GM21367 (cell line): ENCODE data around the gene MRPL2.
"Not testable (repeated sequence)": the region's sequence is repeated elsewhere in the genome, so short reads cannot be mapped to it uniquely, and the experiment has no call there.

Experiments used
- ATAC-seq: cut with Tn5 transposase; IDR thresholded peaks from one replicate; pipeline ENCODE4 v1.9.1; 2021; ENCODE audit not compliant: unreplicated experiment

MRPL2 gene

GRCh38 chr6:43082806-43083655 lies 23.8 kb upstream of the MRPL2 start:
- ATAC-seq: no peak

- ATAC-seq: not testable (repeated sequence)
Observed at GRCh38 chr6:43081922-43082321, 22.7 kb upstream of the MRPL2 start.

DNA sequence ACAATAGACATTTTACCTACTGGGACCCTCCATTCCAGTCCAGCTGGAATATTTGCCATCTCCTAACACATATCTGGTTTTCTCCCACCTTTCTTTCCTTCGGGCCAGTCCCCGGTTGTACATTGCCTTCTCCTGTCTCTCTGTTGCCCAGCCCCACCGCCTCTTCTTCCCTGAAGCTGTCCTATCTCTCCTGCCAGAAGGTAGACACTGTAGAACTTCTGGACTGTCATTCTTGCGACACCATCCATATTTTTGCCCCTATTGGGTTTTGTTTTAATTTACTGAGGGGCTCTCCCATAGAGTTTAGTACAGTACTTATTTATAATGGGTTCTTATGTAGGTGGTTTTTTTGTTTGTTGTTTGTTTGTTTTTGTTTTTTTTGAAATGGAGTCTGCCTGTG lies 21.8 kb upstream of the MRPL2 start:
- ATAC-seq: no peak

DNA sequence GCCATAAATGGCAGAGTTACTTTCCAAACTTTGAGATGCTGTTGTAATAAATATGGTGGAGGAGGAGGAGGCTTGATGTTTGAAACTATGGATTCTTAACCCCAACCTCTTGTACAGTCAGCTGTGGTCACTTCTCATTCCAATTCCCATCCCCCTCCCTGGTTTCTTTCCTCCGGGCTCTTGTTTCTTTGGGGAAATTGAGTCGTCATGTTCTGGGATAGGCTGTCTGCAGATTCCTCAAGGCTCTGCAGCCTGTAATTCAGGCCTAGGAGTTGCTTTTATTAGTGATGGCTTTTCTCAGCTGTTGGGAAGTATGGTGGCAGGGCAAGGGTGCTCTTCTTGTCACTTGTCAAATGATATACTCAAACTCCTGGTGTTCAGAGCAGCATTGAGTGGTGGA lies 19.5 kb upstream of the MRPL2 start:
- no peak for ATAC-seq

DNA sequence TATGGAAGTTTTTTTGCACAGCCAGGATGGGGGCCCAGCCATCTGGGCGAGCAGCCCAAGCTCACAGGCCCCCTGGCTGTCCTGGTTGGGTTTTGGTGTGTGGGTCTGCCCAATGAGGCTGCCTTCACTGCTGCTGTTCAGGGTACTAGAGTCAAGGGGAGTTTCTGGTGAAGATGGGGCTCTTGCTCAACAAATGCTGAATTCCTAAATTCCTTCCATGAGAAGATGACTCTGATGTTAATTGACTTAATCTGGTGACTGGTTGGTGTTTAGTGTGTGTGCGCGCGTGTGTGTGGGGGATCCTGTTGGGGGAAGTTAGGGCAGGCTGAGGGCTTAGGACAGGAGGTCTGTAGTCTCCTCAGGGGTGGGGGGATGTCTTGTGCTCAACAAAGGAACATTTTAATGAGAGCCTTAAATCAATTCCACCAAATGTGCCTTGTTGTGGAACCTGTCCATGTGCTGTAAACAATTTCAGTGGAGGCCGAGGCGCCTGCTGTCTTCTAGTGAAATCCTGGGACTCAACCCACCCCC lies 18.8 kb upstream of the MRPL2 start:
- no peak for ATAC-seq

DNA sequence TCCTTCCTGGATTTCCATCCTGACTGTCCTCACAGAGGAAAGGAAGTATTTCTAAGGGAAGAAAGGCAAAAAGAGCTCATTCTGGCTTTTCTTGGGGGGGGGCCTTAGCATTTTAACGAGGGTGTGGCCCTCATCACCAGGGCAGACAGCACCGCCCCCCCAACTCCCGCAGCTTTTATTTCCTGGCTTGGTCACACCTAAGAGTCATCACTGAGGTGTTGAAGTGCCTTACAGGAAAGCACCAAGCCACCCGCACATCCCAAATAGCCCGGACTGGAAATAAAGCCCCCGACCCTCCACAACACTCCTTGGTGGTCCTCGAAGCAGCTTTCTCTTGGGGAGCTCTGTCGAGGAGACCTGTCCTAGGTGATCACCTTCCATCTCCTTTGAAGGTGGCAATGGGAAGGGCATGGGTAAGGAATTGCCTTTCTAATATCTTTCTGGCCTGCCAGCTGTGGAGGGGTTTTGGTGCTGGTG lies 18.1 kb upstream of the MRPL2 start:
- no peak for ATAC-seq

DNA sequence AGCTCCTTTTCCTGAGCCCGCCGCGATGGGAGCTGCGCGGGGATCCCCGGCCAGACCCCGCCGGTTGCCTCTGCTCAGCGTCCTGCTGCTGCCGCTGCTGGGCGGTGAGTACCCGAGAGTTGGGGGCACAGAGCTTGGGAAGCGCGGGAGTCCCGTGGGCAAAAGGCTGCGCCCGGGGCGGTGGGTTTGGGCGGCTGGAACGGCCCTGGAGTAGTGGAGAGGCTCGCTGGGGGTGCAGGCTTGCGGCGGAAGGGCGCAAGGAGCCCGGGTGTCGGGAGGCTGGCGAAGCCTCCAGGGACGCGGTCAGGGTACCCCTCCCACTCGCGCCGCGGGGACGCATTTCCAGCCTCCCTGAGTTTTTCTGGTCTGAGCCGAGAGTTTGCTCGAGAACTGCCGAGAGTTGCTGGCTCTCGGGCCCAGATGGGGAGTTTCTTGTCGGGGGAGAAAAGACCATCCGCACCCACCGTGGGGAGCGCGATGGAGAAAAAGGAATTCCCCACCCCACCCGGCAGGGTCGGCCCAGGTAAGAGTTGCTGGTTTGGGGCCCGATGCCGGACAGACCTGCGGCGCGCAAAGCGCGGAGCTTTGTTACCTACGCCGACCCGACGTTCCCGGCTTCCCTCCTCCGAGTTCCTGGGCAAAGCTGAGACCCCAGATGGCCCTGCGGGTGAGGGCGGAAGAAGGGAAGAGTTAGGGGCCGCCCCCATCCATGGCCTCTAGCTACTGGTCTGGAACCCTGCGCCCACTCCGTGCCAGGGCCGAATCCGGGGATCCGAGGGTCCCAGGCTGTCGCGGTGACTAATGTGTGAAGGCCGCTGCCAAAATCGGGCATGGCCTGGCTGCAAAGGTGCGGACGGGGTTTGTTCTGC lies 17.5 kb upstream of the MRPL2 start:
- no peak for ATAC-seq

- no peak for ATAC-seq
Observed at GRCh38 chr6:43075670-43076463, 16.6 kb upstream of the MRPL2 start, which contains the start of gene PTK7. Gene PTK7 (plus strand): TSS chr6:43076314. CDS start chr6:43076489, 175 bp downstream.

- ATAC-seq: no peak
Observed at GRCh38 chr6:43074847-43075669, 15.8 kb upstream of the MRPL2 start.

GRCh38 chr6:43070028-43070632 lies 10.9 kb upstream of the MRPL2 start:
- ATAC-seq: no peak

DNA sequence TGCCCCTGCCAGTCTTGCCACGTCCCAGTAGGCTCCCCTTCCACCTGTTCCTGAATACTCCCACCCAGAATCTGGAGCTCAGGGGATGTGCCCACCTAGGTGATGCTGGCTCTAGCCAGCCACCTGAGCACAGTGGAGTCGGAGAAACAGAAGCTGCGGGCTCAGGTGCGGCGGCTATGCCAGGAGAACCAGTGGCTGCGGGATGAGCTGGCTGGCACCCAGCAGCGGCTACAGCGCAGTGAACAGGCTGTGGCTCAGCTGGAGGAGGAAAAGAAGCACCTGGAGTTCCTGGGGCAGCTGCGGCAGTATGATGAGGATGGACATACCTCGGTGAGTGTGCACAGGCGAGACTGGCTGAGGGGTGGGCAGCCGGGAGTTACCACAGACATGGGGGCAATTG lies 3.6 kb upstream of the MRPL2 start:
- ATAC-seq: no peak

DNA sequence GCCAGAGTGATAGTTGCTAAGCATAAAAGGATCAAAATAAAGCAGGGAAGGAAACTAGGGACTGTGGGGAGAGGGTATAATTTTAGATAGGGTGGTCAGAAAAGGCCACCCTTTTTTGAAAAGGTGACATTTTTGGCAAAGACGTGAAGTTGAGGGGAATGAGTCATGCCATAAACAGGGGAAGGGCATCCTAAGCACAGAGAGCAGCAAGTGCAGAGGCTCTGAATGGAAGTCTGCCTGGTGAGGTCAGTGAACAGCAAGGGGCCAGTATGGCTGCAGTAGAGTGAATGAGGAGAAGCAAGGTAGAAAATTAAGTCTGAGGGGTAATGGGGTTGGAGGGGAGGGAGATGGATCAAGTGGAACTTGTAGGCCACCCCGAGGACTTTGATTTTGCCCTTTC lies 2.6 kb upstream of the MRPL2 start:
- no peak for ATAC-seq

DNA sequence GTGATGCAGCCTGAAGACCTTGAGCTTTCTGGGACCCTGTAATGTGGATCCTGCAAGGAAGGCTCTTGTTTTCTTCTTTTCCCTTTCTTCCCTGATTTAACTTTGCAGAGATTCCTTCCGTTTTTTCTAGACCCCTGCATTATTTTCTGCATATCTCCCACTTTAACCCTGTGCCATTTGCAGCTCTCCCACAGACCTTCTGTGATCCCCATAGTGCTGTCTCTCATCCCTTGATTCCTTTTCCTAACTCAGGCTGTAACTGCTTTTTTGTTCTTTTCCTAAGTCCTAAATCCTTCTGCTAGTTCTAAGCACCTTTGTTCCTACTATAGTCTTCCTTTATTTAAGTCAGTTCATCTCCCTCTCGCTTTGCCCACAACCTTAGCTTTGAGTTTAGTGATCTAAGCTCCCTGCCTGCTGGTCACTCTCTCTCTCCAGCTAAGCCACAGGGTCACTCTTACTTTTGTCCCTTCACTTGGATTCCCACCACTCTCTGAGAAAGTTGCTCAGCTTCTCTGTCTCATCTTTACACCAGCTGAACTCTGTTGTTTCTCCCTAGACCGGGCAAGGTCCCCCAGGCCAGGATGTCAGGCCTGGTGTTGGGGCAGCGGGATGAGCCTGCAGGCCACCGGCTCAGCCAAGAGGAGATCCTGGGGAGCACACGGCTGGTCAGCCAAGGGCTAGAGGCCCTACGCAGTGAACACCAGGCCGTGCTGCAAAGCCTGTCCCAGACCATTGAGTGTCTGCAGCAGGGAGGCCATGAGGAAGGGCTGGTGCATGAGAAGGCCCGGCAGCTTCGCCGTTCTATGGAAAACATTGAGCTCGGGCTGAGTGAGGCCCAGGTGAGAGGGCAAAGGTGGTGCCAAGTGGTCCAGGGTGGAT lies 1.8 kb upstream of the MRPL2 start:
- ATAC-seq: no peak

GRCh38 chr6:43060034-43060754 lies 960 bp upstream of the MRPL2 start:
- no peak for ATAC-seq

DNA sequence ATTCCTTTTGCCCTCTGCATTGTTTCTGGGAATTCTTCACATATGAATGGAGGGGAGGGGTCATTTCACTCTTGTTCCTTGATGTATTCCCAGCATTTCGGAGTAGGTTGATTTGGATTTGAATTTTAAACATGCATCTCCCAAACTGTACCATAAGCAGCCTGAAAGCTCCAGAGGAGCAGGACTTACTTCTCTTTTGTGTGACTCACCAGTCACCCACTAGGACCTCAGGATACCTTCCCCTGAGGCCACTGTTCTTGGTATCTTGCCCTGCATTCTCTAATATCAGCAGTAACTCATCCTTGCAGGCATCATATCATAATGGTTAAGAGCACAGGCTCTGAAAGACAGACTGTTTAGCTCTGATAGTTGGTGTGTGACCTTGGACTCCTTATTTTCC lies 703 bp downstream of the MRPL2 start:
- no peak for ATAC-seq

DNA sequence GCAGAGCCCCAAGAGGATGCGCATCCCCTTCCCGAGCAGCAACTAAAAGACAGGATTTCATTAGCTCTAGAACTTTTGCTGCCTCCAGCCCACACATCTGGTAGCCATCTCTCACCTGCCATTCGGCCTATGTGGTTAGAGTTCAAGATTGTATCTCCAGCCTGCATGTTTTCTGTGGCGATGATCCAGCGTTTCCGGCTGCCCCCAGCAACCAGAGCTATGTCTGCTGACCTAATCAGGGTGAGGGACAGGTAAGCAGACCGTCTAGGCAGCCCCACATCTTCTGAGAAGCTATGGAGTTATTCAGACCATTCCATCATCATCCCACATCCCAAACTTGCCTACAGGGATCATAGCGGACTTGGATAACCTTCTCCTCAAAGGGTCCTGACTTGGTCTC lies 3.3 kb downstream of the MRPL2 start:
- ATAC-seq: no peak

- no peak for ATAC-seq
Observed at GRCh38 chr6:43054206-43054943, 4.9 kb downstream of the MRPL2 start.
